ENCODE results near the gene COBL. TPM values are rescaled to one million over a fixed set of nuclear protein-coding genes. Genes with fewer than 3 reads are reported as not detected.

COBL gene
- total RNA-seq, 4 donors from 2014 or later, result under 0.01 to 7.7 (median 2.6) TPM

GRCh38 chr7:51269321-51269720 is 47.3 kb downstream of the COBL start:
- H3K4me1 ChIP-seq, result no peaks in the 10 kb centered on the region
- H3K36me3 ChIP-seq, result no peaks in the 10 kb centered on the region
- intact Hi-C loops (cut with DNase I; ENCODE audit: low total_unique reads), result no loop called here
- H3K4me3 ChIP-seq, result no peak overlapping the region
- no peak for DNase-seq
- TF ChIP-seq POLR2A (IDR thresholded peaks at IDR 0.05), result no peak
- TF ChIP-seq, protein P1, sequence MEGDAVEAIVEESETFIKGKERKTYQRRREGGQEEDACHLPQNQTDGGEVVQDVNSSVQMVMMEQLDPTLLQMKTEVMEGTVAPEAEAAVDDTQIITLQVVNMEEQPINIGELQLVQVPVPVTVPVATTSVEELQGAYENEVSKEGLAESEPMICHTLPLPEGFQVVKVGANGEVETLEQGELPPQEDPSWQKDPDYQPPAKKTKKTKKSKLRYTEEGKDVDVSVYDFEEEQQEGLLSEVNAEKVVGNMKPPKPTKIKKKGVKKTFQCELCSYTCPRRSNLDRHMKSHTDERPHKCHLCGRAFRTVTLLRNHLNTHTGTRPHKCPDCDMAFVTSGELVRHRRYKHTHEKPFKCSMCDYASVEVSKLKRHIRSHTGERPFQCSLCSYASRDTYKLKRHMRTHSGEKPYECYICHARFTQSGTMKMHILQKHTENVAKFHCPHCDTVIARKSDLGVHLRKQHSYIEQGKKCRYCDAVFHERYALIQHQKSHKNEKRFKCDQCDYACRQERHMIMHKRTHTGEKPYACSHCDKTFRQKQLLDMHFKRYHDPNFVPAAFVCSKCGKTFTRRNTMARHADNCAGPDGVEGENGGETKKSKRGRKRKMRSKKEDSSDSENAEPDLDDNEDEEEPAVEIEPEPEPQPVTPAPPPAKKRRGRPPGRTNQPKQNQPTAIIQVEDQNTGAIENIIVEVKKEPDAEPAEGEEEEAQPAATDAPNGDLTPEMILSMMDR (IDR thresholded peaks at IDR 0.05), result no peak
- no peak overlapping the region for H3K27ac ChIP-seq
- H3K27me3 ChIP-seq, result no peaks in the 10 kb centered on the region
- no peaks in the 10 kb centered on the region for H3K9me3 ChIP-seq

DNA sequence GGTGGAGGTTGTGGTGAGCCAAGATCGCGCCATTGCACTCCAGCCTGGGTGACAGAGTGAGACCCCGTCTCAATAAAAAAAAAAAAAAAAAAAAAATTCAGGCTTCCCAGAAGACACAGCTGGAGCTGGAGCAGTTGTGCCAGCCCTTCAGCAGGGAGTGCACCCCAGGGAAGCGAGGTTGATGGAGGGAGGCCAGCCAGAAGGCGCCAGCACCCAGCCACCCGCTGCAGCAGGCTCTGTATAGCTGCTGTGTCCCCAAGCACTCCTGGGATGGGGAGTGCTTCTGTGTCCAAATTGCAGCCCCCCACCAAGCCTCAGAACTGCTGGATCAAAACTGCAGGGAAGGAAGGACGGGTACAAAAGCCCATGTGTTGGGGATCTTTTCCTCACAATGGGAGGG is 47.8 kb downstream of the COBL start:
- Histone ChIP-seq H3K27ac (no peak overlapping the region), H3K4me3 (no peak overlapping the region), H3K9me3 (no peaks in the 10 kb centered on the region), H3K27me3 (no peaks in the 10 kb centered on the region), H3K36me3 (no peaks in the 10 kb centered on the region), H3K4me1 (no peaks in the 10 kb centered on the region)
- TF ChIP-seq, protein P1 (IDR thresholded peaks at IDR 0.05), result no peak
- no peak for TF ChIP-seq POLR2A (IDR thresholded peaks at IDR 0.05)
- DNase-seq, result no peak
- intact Hi-C loops (cut with DNase I; ENCODE audit: low total_unique reads), result no loop called here

DNA sequence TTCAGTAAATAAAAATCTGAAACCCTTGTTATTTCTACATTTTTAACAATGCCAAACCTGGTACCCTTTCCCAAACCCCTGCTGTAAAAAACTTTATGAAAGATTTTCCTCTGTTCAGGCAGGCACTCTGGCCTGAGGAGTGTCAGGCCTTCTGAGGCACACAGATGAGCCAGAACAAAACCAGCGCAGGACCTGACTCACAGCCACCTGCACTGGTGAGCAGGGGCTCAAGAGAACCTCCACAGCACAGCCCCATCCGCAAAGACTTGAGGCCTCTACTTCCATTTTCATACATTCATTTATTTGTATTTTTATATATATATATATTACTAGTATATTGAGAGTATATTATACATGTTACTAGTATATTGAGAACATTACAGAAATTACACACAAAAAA is 49.4 kb downstream of the COBL start:
- no peak overlapping the region for H3K4me3 ChIP-seq
- no peak for DNase-seq
- intact Hi-C loops (cut with DNase I; ENCODE audit: low total_unique reads), result no loop called here
- H3K27me3 ChIP-seq, result no peaks in the 10 kb centered on the region
- no peak overlapping the region for H3K27ac ChIP-seq
- no peaks in the 10 kb centered on the region for H3K9me3 ChIP-seq
- H3K36me3 ChIP-seq, result no peaks in the 10 kb centered on the region
- TF ChIP-seq POLR2A (IDR thresholded peaks at IDR 0.05), result no peak
- TF ChIP-seq, protein P1 (IDR thresholded peaks at IDR 0.05), result no peak
- no peaks in the 10 kb centered on the region for H3K4me1 ChIP-seq

DNA sequence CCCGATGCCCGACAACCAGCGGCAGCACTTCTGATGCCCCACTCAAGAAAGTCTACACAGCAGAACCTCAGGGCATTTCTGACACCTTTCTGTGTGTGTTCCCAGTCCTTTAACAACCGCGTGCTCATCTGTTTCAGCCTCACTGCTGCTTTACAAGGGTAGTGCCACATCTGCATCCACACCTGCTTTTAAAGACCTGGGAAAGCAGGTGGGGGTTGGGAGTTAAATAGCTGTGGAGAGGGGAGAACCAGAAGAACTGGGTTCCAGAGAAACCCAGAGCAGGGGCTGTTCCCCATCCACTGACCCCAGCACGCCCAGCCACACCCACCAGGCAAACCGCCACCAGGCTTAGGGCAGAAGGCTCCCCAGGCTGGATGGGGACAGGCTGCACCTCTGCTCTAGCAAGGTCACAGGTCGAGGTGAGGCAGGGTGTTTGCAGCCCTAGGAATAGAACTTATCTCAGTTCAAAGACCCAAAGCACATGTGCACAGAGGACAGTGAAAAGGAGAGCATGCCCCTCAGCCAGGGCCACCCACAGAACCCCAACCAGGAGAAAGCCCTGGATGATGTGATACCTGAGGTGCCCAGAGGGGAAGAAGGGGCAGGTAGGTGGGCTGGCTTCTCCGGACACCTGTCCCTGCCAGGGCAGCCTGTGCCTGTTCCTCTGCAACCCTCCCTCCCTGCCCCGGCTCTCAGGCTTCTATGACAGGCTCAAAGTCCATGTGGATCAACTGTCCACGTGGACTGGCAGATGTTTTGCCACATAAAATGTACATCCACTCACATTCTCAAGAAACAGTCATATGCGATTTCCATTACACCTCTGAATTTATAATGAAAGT is 51.3 kb downstream of the COBL start:
- H3K9me3 ChIP-seq, result no peaks in the 10 kb centered on the region
- intact Hi-C loops (cut with DNase I; ENCODE audit: low total_unique reads), result no loop called here
- H3K4me1 ChIP-seq, result no peaks in the 10 kb centered on the region
- H3K36me3 ChIP-seq, result no peaks in the 10 kb centered on the region
- H3K27ac ChIP-seq, result no peak overlapping the region
- H3K4me3 ChIP-seq, result no peak overlapping the region
- TF ChIP-seq, protein P1 (IDR thresholded peaks at IDR 0.05), result no peak
- no peak for TF ChIP-seq POLR2A (IDR thresholded peaks at IDR 0.05)
- no peaks in the 10 kb centered on the region for H3K27me3 ChIP-seq
- no peak for DNase-seq

DNA sequence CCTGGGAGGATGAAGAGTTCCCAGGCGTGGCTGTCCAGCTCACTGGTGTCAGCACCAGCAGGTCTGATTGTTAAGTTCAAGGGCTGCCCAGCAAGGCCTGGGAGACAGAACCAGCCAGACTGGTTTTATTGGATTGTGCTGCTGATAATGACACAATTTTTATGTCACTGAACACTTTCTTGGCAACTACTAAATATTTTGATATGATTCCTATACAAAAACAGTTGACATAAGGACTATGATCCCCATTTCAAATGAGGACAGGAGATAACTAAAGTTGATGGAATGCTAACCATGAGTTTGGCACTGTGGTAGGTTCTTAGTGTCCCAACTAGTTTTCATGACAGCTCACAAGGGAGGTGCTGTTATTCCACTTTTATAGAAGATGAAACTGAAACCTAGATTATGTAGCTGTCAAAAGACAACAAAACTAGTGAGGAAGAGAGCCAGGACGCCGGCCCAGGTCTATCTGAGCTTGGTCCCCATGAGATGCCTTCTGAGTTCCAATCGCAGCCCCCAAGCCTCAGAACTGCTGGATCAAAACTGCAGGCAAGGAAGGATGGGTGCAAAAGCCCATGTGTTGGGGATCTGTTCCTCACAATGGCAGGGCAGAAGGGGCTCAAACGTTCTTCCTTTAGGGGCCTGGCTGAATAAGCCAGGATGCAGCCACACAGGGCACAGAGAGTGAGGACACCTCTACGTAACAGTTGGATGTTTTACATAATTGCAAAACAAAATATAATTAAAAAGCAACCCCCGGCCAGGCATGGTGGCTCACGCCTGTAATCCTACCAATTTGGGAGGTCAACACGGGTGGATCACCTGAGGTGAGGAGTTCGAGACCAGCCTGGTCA is 52.8 kb downstream of the COBL start:
- H3K4me1 ChIP-seq, result no peaks in the 10 kb centered on the region
- intact Hi-C loops (cut with DNase I; ENCODE audit: low total_unique reads), result no loop called here
- TF ChIP-seq POLR2A (IDR thresholded peaks at IDR 0.05), result no peak
- TF ChIP-seq, protein P1 (IDR thresholded peaks at IDR 0.05), result no peak
- no peak overlapping the region for H3K4me3 ChIP-seq
- no peak overlapping the region for H3K27ac ChIP-seq
- H3K36me3 ChIP-seq, result no peaks in the 10 kb centered on the region
- no peaks in the 10 kb centered on the region for H3K27me3 ChIP-seq
- no peaks in the 10 kb centered on the region for H3K9me3 ChIP-seq
- no peak for DNase-seq

All from uterus (tissue), 4 donors.